Measurements from ENCODE around the gene RNH1. TPM values are rescaled to one million over a fixed set of nuclear protein-coding genes. Genes with fewer than 3 reads are reported as not detected.

Gene RNH1
- 100 to 1,000 TPM; 101 to 102 TPM for total RNA-seq

GRCh38 chr11:506995-507726 lies at the start of gene RNH1:
RNH1 (minus strand) TSS chr11:507242; CDS start chr11:502162, 5,080 bp downstream.
- Mint-ChIP-seq H3K4me3 (peak within 1 kb of the TSS; percentile 92), H3K9me3 (no peaks in the 10 kb centered on the region), H3K4me1 (ENCODE audit: low read depth) (peaks cover 22% of the 10 kb centered on the region), H3K27me3 (ENCODE audit: low read depth) (no peaks in the 10 kb centered on the region), H3K36me3 (ENCODE audit: low read depth) (peaks cover 21% of the 10 kb centered on the region), H3K27ac (peak within 1 kb of the TSS; percentile 99)
- CTCF ChIA-PET: interaction anchor here (0.6 to 0.8 kb wide), 2 partner anchors 12 to 203 kb away, joined by 3 to 4 read pairs; no protein-coding TSS in a partner anchor
- intact Hi-C loops (cut with micrococcal nuclease): loop anchor here (1.0 to 2.0 kb wide), 16 partner anchors 11 to 302 kb away; partner anchors contain the start of genes BET1L, DEAF1, HRAS and LMNTD2
- DNase-seq: peak; percentile 99

- DNase-seq: no peak
- intact Hi-C loops (cut with micrococcal nuclease): loop anchor here (1.0 to 2.0 kb wide), 2 partner anchors 73 to 167 kb away; no protein-coding TSS in a partner anchor
- H3K4me3 Mint-ChIP-seq: no peak overlapping the region
- no peaks in the 10 kb centered on the region for H3K9me3 Mint-ChIP-seq
- peaks cover 3% of the 10 kb centered on the region for H3K27me3 Mint-ChIP-seq (ENCODE audit: low read depth)
- no peaks in the 10 kb centered on the region for H3K36me3 Mint-ChIP-seq (ENCODE audit: low read depth)
- CTCF ChIA-PET: interaction anchor here (1.3 to 4.4 kb wide), 4 partner anchors 9 to 170 kb away, joined by 8 to 26 read pairs (median 20); no protein-coding TSS in a partner anchor
- H3K27ac Mint-ChIP-seq: no peak overlapping the region
- peaks cover 6% of the 10 kb centered on the region for H3K4me1 Mint-ChIP-seq (ENCODE audit: low read depth)
Measured at GRCh38 chr11:555780-556661, 49.0 kb upstream of the RNH1 start.

- H3K27ac Mint-ChIP-seq: no peak overlapping the region
- DNase-seq: no peak
- peak overlapping the region; percentile 39 for H3K4me3 Mint-ChIP-seq
- H3K27me3 Mint-ChIP-seq (ENCODE audit: low read depth): peaks cover 3% of the 10 kb centered on the region
- CTCF ChIA-PET: interaction anchor here (2.5 to 4.4 kb wide), 3 partner anchors 9 to 171 kb away, joined by 18 to 26 read pairs (median 21); no protein-coding TSS in a partner anchor
- H3K4me1 Mint-ChIP-seq (ENCODE audit: low read depth): peaks cover 6% of the 10 kb centered on the region
- no peaks in the 10 kb centered on the region for H3K36me3 Mint-ChIP-seq (ENCODE audit: low read depth)
- no peaks in the 10 kb centered on the region for H3K9me3 Mint-ChIP-seq
- intact Hi-C loops (cut with micrococcal nuclease): loop anchor here (1.0 to 2.0 kb wide), 2 partner anchors 73 to 168 kb away; no protein-coding TSS in a partner anchor
Measured at GRCh38 chr11:555227-555779, 48.3 kb upstream of the RNH1 start.

- Mint-ChIP-seq H3K36me3 (ENCODE audit: low read depth) (no peaks in the 10 kb centered on the region), H3K9me3 (no peaks in the 10 kb centered on the region), H3K27ac (no peak overlapping the region), H3K4me3 (no peak overlapping the region), H3K27me3 (ENCODE audit: low read depth) (peaks cover 3% of the 10 kb centered on the region), H3K4me1 (ENCODE audit: low read depth) (peaks cover 2% of the 10 kb centered on the region)
- CTCF ChIA-PET: interaction anchor here (0.6 to 4.4 kb wide), 6 partner anchors 10 to 201 kb away, joined by 3 to 26 read pairs (median 10); partner anchors contain the start of gene EPS8L2
- intact Hi-C loops (cut with micrococcal nuclease): loop anchor here (1.0 to 2.0 kb wide), 2 partner anchors 74 to 169 kb away; no protein-coding TSS in a partner anchor
- DNase-seq: peak; percentile 74
Measured at GRCh38 chr11:554428-555226, 47.6 kb upstream of the RNH1 start.

GRCh38 chr11:553988-554340 lies 46.9 kb upstream of the RNH1 start:
- Mint-ChIP-seq H3K36me3 (ENCODE audit: low read depth) (no peaks in the 10 kb centered on the region), H3K4me1 (ENCODE audit: low read depth) (peaks cover 2% of the 10 kb centered on the region), H3K4me3 (no peak overlapping the region), H3K27ac (no peak overlapping the region), H3K9me3 (no peaks in the 10 kb centered on the region), H3K27me3 (ENCODE audit: low read depth) (peaks cover 3% of the 10 kb centered on the region)
- intact Hi-C loops (cut with micrococcal nuclease): loop anchor here (2.0 kb wide), 1 partner anchor 75 kb away; no protein-coding TSS in a partner anchor
- no peak for DNase-seq
- CTCF ChIA-PET: interaction anchor here (2.5 to 4.4 kb wide), 3 partner anchors 11 to 172 kb away, joined by 18 to 26 read pairs (median 21); no protein-coding TSS in a partner anchor

DNA sequence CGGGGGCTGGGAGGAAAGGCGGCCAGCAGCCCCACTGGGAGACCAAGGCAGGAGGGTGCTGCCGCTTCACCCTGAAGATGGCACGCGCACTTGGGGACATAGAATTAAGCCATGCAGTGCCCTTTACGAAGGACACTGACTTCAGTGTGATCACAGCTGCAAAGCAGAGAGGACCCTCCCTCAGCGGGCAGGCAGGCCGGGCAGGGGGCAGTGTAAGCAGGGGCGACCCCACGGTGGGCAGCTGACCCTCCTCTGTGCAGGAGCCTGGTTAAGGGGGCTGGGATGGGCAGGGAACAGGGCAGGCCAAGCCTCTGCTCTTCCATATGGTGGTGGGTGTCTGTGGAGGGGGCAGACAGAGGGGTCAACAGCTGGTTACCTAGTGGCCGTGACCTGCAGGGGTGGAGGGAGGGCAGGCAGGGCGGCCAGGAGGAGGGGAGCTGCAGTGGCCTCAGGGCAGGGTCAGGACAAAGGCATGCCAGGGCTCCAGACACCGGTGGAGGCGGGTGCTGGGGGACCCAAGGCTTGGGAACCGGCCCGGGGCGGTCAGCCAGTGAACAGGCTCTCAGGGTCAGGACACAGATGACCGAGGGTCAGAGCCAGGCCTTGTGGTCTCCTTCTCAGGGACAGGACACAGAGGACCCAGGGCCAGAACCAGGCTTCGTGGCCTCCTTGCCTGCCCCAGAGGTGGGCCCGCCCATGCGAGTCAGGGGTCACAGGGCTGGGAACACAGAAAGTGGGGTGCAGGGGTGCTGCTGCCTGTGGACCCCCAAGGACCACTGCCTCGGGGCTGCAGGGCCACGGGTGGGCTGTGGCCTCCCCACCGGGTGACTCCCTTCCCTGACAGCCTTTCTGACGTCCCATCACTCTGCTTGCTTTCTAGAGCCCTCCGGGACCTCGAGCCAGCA lies 46.3 kb upstream of the RNH1 start:
- Mint-ChIP-seq H3K36me3 (ENCODE audit: low read depth) (no peaks in the 10 kb centered on the region), H3K27ac (no peak overlapping the region), H3K9me3 (no peaks in the 10 kb centered on the region), H3K27me3 (ENCODE audit: low read depth) (peaks cover 3% of the 10 kb centered on the region), H3K4me3 (no peak overlapping the region), H3K4me1 (ENCODE audit: low read depth) (peaks cover 2% of the 10 kb centered on the region)
- DNase-seq: no peak
- CTCF ChIA-PET: interaction anchor here (2.5 to 4.4 kb wide), 3 partner anchors 11 to 173 kb away, joined by 18 to 26 read pairs (median 21); no protein-coding TSS in a partner anchor
- intact Hi-C loops (cut with micrococcal nuclease): no loop called here

DNA sequence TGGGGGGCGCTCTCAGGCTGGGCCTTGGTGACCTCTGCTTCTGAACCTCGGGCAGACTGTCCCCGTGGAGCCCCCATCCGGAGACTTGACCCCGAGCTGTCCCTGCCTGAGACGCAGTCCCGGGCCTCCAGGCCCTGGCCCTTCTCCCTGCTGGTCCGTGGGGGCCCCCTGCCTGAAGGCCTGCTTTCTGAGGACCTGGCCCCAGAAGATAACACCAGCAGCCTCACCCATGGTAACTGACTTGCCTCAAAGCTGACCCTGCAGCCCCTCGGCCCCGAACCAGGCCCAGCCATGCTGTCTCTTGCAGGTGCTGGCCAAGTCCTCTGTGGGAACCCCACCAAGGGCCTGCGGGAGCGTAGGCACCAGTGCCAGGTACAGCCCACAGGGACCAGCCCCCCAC lies 44.6 kb upstream of the RNH1 start:
- CTCF ChIA-PET: interaction anchor here (0.6 to 0.8 kb wide), 2 partner anchors 33 to 61 kb away, joined by 4 read pairs; no protein-coding TSS in a partner anchor
- no peak for DNase-seq
- Mint-ChIP-seq H3K27ac (no peak overlapping the region), H3K4me1 (ENCODE audit: low read depth) (no peaks in the 10 kb centered on the region), H3K27me3 (ENCODE audit: low read depth) (peaks cover 3% of the 10 kb centered on the region), H3K36me3 (ENCODE audit: low read depth) (no peaks in the 10 kb centered on the region), H3K9me3 (no peaks in the 10 kb centered on the region), H3K4me3 (no peak overlapping the region)
- intact Hi-C loops (cut with micrococcal nuclease): no loop called here

DNA sequence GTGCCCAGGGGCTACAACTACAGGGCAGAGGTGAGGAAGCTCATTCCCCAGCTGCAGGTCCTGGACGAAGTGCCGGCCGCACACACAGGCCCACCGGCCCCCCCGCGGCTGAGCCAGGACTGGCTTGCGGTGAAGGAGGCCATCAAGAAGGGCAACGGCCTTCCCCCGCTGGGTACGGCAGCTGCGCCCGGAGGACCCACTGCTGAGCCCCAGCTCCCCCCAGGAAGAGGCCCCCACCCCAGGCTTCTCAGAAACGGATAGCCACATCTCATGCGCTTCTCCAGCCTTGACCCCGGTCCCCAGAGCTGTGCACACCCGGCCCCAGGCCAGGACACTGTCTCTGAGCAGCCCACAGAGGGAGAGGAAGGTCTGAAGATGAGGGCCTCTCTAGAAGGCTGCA lies 44.1 kb upstream of the RNH1 start:
- CTCF ChIA-PET: interaction anchor here (0.5 to 1.5 kb wide), 4 partner anchors 13 to 172 kb away, joined by 3 to 4 read pairs (median 3); no protein-coding TSS in a partner anchor
- intact Hi-C loops (cut with micrococcal nuclease): no loop called here
- DNase-seq: no peak
- Mint-ChIP-seq H3K36me3 (ENCODE audit: low read depth) (no peaks in the 10 kb centered on the region), H3K9me3 (no peaks in the 10 kb centered on the region), H3K4me1 (ENCODE audit: low read depth) (no peaks in the 10 kb centered on the region), H3K4me3 (no peak overlapping the region), H3K27ac (no peak overlapping the region), H3K27me3 (ENCODE audit: low read depth) (no peaks in the 10 kb centered on the region)

GRCh38 chr11:550746-551085 lies 43.7 kb upstream of the RNH1 start:
- H3K27ac Mint-ChIP-seq: no peak overlapping the region
- intact Hi-C loops (cut with micrococcal nuclease): no loop called here
- H3K27me3 Mint-ChIP-seq (ENCODE audit: low read depth): no peaks in the 10 kb centered on the region
- CTCF ChIA-PET: interaction anchor here (0.5 to 1.5 kb wide), 4 partner anchors 13 to 172 kb away, joined by 3 to 4 read pairs (median 3); no protein-coding TSS in a partner anchor
- no peak for DNase-seq
- H3K9me3 Mint-ChIP-seq: no peaks in the 10 kb centered on the region
- H3K4me1 Mint-ChIP-seq (ENCODE audit: low read depth): no peaks in the 10 kb centered on the region
- H3K36me3 Mint-ChIP-seq (ENCODE audit: low read depth): no peaks in the 10 kb centered on the region
- no peak overlapping the region for H3K4me3 Mint-ChIP-seq

DNA sequence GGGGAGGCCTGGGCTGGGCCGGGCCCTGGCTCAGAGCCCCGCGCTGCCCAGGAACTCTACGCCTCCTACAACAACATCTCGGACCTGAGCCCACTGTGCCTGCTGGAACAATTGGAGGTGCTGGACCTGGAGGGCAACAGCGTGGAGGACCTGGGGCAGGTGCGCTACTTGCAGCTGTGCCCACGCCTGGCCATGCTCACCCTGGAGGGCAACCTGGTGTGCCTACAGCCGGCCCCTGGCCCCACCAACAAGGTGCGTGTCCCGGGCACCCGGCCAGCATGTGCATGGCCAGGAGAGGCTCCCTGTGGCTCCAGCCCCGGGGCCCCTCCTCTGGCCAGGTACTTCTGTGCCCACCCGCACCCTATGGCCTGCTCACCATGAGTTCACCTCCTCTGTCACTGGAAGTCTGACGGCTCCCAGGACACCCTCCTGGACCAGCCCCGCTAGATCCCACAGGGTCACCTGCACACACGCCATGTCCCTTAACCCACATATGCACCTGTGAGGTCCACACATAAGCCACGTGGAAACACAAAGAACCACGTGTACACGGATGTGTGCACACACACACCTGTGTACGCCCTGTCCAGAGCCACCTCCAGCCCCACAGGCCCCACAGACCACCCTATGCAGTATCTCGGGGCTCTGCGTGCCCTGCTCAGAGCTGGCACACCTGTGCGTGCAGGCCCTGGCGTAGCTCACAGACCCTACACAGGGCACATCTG lies 43.1 kb upstream of the RNH1 start:
- DNase-seq: no peak
- CTCF ChIA-PET: interaction anchor here (1.2 to 1.5 kb wide), 2 partner anchors 14 to 173 kb away, joined by 3 read pairs; no protein-coding TSS in a partner anchor
- Mint-ChIP-seq H3K36me3 (ENCODE audit: low read depth) (no peaks in the 10 kb centered on the region), H3K27ac (no peak overlapping the region), H3K4me1 (ENCODE audit: low read depth) (no peaks in the 10 kb centered on the region), H3K9me3 (no peaks in the 10 kb centered on the region), H3K27me3 (ENCODE audit: low read depth) (no peaks in the 10 kb centered on the region), H3K4me3 (no peak overlapping the region)
- intact Hi-C loops (cut with micrococcal nuclease): no loop called here

Data from activated naive CD4-positive, alpha-beta T cell treated with anti-CD3 and anti-CD28 coated beads for 36 hours (primary cell).